GDM1 (cell line): ENCODE data around the gene RAB31.
"Not testable (repeated sequence)": the region's sequence is repeated elsewhere in the genome, so short reads cannot be mapped to it uniquely, and the experiment has no call there.

Experiments used
- DNase-seq: peaks from one replicate; lab custom pipeline; 2025; lab: John Stamatoyannopoulos, UW

The RAB31 gene

DNA sequence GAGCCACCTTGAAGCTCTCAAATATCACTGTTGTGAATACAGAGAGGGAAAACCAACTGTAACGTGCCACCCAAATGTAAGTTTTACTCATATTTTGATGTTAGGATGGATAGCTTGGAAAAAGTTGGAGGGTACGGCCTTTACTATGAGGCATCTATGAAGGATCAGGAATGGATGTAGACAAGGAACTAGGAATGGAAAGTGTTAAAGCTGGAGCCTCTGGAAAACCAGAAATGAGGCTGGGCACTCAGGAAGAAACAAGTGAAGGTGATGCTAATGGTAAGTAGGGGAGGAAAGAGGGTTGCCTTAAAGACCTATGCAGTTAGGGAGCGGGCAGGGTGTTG lies 177.9 kb downstream of the RAB31 start:
- no peak for DNase-seq

DNA sequence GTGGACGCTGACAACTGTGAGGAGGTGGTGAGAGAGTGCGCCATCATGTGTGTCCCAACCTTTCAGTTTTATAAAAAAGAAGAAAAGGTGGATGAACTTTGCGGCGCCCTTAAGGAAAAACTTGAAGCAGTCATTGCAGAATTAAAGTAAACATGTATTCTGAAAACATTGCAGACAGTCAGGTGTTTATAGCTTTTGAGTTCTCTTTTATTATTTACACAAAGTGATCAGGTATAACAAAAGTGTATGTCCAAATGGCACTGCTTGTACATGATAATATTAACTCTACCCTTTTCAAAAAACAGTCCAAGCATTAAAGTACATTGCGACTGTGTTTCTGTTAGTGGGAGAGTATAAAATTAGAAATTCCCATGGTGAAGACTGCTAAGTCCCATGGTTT lies 179.9 kb downstream of the RAB31 start:
- no peak for DNase-seq

DNA sequence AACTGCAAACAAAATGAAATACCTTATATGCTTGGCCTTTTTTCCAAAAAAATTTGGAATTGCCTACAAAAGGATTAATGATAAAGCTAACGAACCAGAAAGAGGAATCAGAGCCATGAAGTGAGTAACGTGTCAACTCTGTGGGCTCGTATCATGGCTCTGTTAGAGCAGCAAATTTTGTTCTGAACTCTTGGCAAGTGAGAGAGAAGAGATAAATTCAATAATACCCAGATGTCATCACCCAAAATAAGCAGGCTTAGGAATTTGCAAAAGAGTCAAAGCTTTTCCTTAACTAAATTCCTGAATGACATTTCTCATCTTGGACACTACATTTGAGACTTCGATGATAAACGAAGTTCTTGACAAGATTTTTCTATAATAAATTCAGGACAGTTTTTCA lies 182.1 kb downstream of the RAB31 start:
- no peak for DNase-seq

DNA sequence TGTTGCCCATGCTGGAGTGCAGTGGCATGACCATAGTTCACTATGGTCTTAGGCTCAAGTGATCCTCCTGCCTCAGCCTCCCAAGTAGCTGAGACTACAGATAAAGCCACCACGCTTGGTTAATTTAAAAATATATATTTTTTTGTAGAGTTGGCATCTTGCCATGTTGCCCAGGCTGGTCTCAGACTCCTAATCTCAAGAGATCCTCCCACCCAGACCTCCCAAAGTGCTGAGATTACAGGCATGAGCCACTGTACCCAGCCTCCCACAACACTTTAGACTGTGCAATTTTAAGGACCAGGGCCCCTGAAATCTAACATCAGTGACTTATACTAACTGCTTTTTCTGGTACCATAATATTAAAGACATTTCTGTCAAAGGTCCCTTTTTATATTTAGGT lies 182.9 kb downstream of the RAB31 start:
- no peak for DNase-seq

DNA sequence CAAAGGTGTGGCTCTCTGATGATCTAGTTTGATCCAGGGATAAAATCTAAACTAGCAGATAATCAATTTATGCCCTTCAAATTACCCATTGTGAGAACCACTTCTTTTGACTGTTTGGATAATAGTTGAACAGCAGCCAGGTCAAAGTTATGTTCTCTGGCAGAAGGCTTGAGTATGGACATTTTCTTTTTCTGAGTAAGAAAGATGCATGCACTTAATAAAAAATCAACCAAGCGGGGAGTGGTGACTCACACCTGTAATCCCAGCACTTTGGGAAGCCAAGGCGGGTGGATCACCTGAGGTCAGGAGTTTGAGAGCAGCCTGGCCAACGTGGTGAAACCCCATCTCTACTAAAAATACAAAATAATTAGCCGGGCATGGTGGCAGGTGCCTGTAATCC lies 183.4 kb downstream of the RAB31 start:
- not testable (repeated sequence) for DNase-seq

DNA sequence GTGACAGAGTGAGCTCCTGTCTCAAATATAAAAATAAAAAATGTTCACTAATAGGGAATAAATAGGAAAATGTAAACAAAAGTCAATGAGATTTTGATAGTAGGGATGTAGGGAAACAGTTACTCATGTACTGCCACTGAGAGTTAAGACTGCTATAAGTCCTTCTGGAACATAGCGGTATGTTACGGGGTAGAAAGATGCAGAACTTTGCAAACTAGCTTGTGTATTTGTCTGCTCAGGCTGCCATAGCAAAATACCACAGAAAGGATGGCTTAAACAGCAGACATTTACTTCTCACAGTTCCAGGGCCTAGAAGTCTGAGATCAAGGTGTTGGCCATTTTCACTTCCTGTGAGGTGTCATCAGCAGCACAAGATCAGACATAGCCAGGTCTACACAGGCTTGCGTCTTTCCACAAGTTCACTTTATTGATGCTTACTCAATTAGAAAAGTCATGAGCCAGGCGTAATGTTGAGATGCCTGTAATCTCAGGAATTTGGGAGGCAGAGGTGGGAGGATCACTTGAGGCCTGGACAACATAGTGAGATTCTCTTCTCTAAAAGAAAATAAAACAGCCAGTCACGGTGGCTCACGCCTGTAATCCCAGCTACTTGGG lies 186.5 kb downstream of the RAB31 start:
- DNase-seq = no peak

DNA sequence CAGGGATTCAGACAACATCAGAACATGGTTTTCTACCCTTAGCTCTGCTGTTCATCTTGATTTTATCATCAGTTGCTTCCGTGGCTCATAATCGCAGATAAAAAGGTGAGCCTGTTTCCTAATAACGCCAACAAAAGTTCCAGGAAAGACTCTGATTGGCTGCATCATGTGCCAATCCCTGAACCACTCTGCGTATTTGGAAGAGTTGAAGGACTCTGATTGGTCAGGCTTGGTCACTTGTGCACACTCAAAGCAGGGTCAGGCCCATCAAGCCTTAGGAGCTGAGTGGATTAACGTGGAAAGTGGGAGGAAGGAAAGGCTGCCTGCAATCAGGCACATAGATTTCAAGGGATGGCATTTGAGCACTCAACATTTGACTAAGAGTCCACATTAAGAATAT lies 189.0 kb downstream of the RAB31 start:
- DNase-seq = no peak

DNA sequence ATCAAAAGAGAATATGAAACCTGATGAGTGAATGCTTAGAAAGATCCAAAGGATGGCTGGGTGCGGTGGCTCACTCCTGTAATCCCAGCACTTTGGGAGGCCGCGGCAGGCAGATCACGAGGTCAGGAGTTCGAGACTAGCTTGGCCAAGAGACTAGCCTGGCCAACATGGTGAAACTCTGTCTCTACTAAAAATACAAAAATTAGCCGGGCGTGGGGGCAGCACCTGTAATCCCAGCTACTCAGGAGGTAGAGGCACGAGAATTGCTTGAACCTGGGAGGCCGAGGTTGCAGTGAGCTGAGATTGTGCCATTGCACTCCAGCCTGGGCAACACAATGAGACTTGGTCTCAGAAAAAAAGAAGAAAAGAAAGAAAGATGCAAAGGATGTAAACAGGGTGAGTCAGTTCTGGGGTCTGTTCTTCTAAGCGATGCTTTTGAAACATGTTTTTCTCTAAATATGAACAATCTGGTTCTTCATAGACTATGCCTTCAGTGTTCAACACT lies 189.7 kb downstream of the RAB31 start:
- not testable (repeated sequence) for DNase-seq

DNA sequence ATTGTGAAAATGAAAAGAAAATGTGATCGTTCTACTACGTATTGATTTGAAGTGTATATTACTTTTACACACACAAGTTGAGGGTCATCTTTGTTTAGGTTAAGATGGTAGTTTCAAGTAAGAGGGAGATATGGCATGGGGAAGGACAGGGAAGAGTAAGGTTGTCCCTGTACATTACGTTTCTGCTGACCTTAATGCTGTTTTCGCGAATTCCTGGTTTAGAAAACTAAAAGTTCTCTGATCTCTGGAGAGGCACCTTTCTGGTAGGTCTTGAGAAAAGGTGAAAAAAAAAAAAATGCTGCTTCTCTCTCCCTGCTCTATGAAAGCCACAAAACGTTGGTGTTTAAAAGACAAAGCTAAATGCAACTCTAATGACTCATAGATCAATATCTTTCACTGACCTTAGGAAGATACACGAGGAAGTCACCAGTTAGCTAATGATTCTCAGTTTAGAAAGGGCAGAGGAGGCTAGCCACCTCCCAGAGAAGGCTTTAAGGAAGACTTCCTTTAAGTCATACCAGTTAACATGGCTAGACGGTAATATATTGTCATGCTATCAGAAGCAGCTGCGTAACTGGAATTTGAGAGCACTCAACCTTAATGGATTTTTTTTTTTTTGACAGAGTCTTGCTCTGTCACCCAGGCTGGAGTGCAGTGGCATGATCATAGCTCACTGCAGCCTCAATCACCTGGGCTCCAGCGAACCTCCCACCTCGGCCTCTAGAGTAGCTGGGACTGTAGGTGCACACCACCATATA lies 190.9 kb downstream of the RAB31 start:
- DNase-seq = no peak

DNA sequence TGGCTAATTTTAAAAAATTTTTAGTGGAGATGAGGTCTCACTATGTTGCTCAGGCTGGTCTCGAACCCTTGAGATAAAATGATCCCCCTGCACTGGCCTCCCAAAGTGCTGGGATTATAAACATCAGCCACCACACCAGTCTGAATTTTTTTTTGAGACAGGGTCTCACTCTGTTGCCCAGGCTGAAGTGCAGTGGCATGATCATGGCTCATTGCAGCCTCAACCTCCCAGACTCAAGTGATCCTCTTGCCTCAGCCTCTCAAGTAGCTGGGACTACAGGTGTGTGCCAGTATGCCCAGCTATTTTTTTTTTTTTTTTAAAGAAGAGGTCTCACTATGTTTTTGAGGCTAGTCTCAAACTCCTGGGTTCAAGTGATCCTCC lies 191.4 kb downstream of the RAB31 start:
- not testable (repeated sequence) for DNase-seq

DNA sequence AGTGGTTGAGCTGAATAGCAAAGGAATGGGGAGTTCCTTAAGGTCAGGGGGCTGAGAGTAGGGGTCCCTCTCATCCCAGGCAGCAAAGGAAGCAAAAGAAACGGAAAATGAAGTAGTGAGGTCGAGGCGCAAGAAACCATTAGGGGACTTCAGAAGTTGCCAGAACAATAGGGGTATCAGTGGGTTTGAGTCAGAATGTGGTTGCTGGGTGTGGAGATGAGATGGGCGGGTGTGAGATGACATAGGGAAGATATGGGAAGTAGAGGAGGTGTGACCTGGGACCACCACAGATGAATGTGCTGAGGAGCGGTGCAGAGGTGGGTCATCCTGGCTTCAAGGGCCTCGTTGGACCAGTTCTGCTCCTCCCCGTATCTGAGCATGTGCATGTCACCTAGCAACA lies 192.6 kb downstream of the RAB31 start:
- DNase-seq = no peak

DNA sequence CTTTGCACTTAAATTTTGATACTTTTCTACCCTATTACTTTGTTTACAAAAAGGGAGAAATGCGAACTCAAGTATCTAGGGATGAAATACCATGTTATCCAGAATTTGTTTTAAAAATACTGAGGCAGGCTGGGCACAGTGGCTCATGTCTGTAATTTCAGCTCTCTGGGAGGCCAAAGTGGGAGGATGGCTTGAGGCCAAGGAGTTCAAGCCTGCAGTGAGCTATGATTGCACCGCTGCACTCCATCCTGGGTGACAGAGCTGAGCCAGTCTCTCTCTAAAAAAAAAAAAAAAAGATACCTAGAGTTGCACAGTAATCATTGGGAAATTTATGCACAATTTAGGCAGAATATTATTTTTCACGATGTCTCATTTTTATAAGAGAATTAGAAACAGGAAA lies 193.3 kb downstream of the RAB31 start:
- no peak for DNase-seq

DNA sequence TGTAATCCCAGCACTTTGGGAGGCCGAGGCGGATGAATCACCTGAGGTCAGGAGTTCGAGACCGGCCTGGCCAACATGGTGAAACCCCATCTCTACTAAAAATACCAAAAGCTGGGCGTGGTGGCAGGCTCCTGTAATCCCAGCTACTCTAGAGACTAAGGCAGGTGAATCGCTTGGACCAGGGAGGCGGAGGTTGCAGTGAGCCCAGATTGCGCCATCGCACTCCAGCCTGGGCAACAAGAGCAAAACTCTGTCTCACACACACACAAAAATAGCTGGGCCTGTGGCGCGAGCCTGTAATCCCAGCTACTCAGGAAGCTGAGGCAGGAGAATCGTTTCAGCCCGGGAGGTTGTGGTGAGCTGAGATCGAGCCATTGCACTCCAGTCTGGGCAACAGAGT lies 194.2 kb downstream of the RAB31 start:
- not testable (repeated sequence) for DNase-seq

DNA sequence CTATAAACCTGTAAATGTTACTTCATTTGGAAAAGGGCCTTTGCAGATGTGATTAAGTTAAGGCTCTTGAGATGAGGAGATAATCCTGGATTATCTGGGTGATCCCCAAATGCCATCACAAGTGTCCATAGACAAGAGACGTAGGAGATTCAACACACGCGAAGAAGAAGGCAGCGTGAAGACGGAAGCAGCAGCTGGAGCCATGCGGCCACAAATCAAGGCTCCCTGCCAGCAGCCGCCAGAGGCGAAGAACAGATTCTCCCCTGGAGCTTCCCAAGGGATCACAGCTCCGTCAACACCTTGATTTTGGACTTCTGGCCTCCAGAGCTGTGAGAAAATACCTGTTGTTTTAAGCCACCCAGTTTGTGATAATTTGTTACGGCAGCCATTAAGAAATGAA lies 194.7 kb downstream of the RAB31 start:
- DNase-seq = no peak

DNA sequence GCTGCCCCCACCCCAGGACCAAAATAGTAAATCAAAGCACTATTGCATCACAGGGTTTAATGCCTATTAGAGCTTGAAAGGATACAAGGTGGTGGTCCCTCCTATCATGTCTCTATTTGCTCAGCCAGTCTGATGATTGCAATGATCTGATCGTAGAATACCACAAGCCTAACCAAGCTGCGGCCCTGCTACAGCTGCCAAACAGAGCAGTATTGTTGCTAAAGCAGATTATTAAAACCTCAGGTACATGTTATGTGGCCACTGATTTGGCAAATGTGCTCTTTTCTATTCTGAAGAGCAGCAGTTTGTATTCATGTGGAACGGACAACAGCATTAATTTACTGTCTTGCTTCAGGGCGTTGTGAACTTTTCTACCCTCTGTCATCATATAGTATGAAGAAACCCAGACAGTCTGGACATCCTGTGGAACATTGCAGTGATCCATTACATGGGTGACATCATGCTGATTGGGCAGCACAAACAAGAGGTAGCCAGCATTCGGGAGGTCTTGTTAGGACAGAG lies 197.4 kb downstream of the RAB31 start:
- no peak for DNase-seq

DNA sequence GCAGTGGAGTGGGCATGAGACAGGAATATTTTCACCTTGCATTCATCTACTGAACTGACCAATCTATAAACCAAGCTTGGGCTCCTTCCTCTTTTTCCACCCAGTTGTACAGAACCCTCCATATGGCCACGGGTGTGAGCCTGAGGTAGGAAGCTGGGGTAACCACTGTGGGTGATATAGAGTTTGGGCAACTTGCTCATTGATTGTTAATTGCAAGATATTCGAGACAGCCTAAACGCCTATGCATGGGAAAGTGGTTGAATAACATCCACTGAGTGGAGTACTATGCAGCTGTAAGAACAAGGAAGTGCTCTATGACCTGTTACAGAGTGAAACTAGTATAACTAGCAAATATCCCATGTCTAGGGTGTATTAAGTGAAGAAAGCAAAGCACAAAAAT lies 198.4 kb downstream of the RAB31 start:
- peak; percentile 10 for DNase-seq

DNA sequence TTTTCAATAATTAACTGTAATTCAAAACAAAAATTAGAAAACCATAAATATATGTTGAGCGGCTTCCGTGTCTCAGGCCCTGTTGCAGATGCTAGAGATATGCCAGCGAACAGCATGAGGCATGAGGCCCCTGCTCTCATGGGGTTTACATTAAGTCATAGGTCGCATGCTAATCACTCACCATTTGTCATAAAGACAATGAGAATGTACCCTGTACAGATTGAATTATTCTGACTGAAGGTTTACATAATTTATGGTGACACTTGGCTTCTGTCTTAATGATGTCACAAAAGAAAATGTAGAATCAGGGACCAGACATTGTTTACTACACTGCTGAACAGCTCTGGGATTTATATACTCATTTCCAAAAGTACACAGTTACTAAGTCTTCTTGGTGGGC lies 199.8 kb downstream of the RAB31 start:
- DNase-seq = no peak

DNA sequence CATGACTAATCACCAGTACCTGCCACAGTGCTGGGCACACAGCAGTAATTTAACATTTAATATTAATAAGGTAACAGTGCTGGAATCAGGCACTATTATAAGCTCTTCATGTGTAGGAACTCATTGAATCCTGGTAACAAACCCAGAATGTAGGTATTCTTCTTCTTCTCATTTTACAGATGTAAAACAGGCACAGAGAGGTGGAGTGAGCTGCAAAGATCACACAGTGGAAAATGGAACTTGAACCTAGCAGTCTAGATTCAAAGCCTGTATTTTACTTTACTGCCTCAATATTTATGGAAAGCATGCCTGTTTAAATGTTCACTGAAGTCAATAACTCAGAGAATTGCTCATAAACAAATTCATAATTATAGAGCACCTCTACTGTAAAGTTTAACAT lies 202.0 kb downstream of the RAB31 start:
- no peak for DNase-seq

DNA sequence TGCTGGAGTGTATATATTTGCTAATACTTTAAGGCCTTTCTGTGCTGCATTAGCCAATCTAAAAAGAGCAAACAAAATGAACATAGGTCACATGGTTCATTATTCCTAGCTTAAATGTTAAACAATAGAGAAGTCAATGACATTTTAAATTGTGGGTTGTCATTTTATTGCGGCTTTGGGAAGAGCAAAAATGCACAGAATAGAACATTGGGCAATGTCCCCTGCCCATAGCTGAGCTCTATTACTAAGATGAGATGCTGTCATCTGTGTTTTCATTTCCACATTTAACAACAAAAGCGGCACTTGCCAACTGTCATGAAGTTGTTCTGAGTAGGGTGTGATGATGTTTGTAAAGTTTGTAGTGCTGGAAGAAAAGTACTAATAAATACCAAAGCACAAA lies 202.6 kb downstream of the RAB31 start:
- DNase-seq = no peak

DNA sequence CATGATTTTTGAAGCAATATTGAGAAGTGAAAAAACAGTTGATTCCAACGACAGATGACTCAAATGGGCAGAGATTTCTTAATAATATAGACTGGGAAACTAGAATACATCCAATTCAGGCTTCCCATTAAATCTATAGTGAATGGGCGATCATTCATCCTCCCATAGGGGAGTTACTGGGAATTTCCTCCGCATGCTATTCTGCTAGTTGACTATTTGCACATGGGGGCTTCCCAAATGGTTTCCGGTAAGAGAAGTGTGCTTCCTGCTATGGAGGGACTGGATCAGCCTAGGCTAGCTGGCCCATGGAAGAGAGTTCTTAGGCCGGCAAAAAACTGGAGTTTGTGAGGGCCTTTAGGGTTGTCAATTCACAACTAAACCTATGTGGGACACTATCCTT lies 203.1 kb downstream of the RAB31 start:
- no peak for DNase-seq
